Measurements from ENCODE around the gene TTBK2.
A peak's percentile ranks its signal among the peaks of the same experiment; 100 is the strongest.

The TTBK2 gene

GRCh38 chr15:42750306-42750705 is 170.3 kb downstream of the TTBK2 start:
- no peak for DNase-seq

- DNase-seq, result no peak
Measured at GRCh38 chr15:42749266-42749665, 171.3 kb downstream of the TTBK2 start.

DNA sequence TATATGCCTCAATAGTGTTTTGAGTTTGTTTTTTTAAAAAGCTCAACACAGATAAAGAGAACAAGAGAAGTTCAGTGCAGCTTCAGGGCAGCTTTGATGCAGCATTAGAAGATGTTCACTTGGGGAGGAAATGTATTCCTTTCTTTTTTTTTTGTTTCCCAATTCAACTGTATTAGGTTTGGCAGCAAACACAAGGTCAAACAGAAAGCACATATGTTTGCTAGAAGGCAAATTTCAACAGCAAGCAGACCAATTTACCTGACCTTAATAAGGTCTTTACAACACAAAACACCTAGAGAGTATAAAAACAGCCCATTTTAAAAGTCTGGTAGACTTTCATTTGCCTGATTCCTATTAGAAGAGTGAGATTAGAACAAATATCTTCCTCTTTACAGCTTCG is 176.4 kb downstream of the TTBK2 start:
- no peak for DNase-seq

- no peak for DNase-seq
Measured at GRCh38 chr15:42742149-42742548, 178.4 kb downstream of the TTBK2 start.

DNA sequence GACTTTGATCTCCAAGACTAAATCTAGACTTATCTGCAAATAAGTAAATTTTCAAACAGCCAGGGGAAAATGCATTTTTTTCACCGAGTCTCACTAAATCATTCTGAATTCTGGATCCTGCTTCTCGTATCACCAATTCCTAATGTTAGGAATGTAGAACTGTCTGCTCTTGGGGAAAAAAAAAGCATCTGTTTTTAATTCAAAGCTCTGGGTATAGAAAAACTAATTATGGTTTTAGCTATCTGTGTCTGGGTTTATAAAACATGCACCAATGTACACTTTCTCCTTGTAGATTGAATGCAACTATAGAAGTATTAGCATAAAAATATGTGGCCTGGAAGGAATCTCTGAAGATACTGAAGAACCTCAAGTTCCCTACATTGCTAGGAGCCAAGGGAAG is 178.9 kb downstream of the TTBK2 start:
- DNase-seq, result no peak

GRCh38 chr15:42737529-42738328 is 182.8 kb downstream of the TTBK2 start:
- DNase-seq, result peak in 1 of 2 experiments; percentile 17

DNA sequence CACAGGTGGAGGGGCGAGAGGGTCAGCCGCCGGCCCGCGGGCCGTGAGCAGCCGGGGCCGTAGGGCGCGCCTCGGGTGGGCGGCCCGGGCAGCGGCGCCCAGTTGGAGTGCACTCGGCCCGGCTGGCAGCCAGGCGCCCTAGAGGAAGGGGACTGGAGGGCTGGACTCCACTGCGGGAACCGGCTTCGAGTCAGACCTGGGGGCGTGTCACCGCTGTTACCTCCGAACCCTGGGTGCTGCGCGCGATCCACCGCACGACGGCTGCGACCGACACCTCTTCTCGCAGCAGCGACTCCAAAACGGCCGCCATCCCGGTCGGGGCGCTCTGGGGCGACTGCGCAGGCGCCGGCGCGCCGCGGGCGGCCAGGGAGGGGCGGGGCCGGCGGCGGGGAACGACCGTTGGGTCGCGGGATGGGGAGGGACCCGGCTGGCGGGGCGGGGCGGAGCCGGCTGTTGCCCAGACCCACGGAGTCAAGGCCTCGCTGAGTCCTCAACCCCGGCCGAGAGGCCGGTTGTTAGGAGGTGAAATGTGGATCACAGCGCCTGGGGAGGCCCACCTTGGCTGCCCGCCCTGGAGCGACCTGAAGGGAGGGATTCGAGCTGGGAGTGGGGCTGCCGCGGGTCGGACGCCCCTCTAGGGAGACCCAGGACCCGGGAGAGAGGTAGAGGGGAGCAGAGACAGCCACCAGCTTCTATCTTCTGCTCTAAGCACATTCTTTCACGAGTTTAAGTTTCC is 183.6 kb downstream of the TTBK2 start, which contains the start of gene CDAN1:
TSS of gene CDAN1 (minus strand) at position 336 of the 736 bp plus-strand sequence. CDS start at position 310, 26 bp downstream.
- DNase-seq, result peak; percentile 75 to 85

DNA sequence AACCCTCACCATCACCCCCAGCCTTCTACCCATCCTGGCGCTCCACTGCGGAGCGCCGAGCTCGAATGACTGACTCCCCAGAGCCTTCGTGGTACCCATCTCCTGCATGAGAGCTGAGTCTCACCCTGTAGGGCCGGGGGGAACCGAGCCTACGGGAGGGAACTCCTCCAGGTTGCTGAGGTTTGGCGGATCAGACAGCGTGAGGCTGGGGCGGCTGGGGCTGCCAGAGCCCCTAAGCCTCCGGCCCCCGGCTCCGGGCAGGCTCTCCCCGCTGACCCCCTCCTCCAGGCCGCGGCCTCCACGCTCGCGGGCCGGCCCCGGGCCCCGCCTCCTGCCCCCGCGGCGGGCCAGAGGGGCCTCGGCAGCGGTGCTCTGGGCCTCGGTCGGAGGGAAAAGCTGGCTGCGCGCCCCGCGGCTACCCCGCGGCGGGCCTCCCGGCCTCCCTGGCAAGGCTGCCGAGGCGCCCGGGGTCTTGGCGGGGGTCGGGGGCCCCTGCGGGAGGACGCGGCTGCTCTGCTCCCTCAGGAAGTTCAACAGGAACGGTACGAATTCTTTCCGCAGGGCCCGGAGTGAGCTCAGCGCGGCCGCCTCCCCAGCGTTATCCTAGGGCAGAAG is 184.3 kb downstream of the TTBK2 start:
- peak in 1 of 2 experiments; percentile 19 for DNase-seq

GRCh38 chr15:42735382-42736165 is 185.0 kb downstream of the TTBK2 start:
- DNase-seq, result no peak

DNA sequence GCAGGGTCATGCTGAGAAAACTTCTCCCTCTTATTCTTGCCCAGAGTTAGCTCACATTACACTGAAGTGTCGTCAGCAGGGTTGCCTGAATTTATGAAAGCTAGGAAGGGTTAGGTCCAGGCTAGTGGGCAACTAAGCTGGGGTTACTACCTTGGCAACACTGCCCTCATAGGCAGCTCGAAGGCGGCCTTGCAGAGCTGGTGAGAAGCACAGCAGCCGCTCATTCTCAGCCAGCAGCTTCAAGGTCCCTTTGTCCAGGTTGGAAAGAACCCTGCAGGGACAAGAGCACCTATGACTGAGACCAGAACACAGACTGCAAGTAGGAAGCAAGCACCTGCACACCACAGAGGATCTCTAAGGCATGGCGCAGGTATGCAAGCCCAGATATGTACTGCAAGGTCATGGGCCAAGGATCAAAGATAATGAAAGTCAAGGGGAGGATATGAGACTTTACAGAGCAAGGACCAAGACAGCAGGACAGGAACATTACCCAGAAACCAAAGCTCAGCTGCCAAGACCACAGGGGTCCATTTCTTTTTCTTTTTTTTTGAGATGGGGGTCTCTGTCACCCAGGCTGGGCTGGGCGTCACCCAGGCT is 186.4 kb downstream of the TTBK2 start:
- DNase-seq, result no peak

- DNase-seq, result no peak
Measured at GRCh38 chr15:42733027-42733426, 187.6 kb downstream of the TTBK2 start.

DNA sequence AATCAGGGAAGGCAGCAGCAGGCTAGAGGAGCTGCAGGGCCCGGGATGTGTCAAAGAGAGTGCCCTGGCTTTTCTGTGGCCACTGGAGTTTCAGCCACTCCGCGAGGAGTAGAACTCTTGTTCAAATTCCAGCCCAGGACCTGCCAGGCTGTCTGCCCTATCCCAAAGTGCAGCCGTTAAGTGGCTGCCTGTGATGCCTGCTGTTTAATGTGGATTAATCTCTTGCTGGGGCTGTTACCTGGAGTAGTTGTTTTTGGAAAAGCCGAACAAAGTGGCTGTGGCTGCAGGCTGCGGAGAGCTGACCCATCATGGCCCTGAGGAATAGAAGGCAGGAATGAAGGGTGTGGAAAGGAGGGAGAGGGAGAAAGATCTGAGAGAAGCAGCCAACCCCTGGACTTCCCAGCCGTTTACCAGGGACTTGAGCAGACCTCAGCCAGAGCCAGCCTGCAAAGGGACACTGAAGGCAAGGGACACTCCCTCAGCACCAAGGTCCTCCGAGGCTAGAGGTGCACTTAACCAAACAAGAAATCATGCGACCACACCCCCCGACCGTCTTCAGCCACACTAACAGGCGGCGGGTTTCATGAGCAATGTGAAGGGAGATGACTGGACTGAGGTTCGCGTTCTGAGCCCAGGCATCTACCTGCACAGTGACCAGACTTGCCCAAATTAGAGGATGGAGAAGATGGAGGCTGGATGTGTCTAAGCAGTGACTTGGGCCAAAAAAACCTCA is 188.3 kb downstream of the TTBK2 start:
- DNase-seq, result no peak

DNA sequence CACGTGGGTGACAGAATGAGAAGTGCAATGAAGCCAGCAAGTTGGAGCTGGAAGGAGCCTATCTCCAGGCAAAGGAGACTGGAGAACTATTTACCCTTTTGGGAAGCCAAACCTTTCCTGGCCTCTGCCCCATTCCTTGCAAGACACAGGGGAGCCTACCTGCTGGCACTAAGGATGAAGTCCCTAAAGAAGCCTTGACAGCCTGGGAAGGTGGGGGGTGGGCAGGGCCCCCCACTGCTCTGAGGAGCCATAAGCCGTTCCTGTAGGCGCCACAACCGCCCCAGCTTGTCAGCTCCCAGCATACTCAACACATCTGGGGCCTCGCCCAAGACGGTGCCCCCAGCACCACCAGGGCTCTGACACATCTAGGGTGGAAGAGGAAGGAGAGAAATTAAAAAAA is 189.1 kb downstream of the TTBK2 start:
- no peak for DNase-seq

DNA sequence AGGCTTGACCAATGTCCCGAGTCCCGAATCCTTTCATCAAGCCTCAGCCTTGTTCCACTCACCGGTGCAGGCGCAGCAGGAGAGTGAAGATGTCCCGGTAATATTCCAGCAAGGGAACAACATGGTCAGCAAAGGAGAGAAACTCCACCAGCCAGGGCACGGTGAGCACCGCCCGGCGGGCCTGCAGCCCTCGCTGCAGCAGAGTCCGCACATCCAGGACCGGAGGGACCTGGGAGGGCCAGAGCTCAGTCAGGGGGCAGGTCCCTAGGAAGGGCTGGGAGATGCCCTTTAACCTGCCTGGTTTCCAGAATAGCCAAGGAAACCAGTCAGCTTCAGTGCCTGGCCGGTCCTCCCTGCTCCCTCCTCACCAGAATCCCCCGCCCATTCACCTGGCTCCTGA is 190.0 kb downstream of the TTBK2 start:
- no peak for DNase-seq

GRCh38 chr15:42730135-42730534 is 190.4 kb downstream of the TTBK2 start:
- no peak for DNase-seq

DNA sequence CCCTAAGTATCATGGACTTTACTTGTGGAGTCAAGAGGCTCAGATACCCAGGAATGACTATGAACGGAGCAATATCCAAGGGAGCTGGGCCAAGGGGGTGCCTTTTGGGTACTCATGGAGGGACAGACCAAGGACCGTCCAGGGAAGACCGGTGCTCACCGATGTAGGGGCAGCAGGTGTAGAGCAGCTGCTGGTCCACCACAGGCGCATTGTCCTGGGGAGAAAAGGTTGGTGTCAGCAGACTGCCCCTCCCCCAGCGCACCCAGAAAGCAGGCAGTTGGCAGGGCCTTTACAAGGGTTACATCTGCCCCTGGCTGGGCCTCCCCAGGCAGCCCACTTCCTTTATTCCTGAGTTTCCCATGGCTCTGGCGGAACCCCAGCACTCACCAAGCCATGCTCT is 191.2 kb downstream of the TTBK2 start:
- no peak for DNase-seq

DNA sequence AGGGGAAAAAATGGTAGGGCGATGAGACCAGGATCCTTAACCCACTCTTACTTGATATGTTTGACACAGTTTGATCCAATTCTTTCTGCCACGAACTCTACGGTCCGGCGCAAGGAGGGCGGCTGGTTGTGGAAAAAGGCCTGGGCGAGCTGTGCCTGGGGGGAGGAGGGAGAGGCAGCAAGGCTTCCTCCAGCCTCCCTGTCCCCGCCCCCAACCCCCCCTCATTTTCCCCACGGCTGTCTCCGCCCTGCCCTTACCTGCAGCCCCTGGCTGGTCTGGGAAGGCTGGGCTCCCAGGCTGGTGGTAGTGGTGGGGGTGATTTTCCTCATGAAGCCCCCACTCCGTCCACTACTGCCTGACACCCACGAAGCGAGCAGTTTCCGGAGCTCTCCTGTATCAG is 191.6 kb downstream of the TTBK2 start:
- DNase-seq, result no peak

DNA sequence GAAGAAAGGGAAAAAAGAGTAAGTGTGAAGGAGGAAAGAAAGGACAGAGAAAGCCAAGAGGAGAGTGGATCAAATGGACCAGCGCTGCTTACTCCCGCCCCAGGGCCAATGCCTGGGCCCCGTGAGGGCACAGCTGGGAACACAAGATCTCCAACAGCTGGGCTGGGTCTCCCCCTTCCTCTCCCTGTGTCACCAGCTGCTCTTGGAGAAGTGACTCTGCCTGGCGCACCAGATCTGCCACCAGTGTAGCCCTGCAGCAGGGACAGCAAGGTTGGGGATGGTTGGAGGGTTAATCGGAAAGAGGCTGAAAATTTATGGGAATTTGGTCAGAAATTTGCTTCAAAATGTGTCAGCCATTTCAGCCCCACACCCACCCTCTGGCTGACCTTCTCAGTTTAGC is 192.0 kb downstream of the TTBK2 start:
- no peak for DNase-seq

DNA sequence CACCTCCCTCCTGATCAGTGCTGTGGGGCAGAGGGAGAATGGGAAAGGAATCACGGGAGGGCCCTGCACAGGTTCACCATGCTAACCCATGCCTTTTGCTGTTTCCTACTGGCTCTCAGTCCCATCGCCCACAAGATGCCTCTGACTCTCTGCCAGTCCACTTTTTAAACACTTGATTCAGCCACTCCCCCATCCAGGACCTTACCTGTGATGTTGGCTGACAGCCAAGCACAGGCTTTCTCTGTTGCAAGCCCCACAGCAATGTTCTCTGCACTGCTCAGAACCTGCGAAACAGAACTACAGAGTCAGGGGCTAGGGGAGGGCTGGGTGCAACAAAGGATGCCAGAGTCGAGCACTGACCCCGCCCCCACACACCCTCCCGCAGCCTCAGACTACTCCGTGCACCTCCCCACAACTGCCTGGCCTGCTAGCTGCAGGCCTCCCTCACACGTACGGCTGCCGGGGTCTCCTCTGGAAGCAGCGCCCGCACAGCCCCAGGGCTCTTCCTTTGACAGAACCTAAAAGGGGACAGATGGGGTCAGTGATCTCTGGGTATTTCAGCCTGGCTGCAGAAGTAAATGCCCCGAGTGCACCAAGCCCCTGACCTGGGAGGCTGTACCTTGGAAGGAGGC is 192.7 kb downstream of the TTBK2 start:
- no peak for DNase-seq

GRCh38 chr15:42726114-42726513 is 194.5 kb downstream of the TTBK2 start:
- DNase-seq, result no peak

- DNase-seq, result no peak
Measured at GRCh38 chr15:42725331-42725903, 195.2 kb downstream of the TTBK2 start.

Data from NCI-H446 (cell line).